Esophagus squamous epithelium (tissue), 5 donors: Measurements from ENCODE around the gene TMEM121. TPM values are rescaled to one million over a fixed set of nuclear protein-coding genes. Genes with fewer than 3 reads are reported as not detected.
"Not testable (repeated sequence)": the region's sequence is repeated elsewhere in the genome, so short reads cannot be mapped to it uniquely, and the experiment has no call there.

ENCODE experiments used
- DNase-seq: peaks from one replicate; lab custom pipeline; 2025; lab: John Stamatoyannopoulos, UW
- H3K27ac ChIP-seq, 4 donors: fragments of 200-600 bp; sonication (generic); one replicate each; pipeline ENCODE4 v1.5.1; 2016 to 2019; ENCODE audit warnings: mild to moderate bottlenecking in 1 of 4
- H3K27me3 ChIP-seq, 4 donors: fragments of 200-600 bp; sonication (generic); 1 replicate in 3 of 4; 2 replicates in 1 of 4; pipeline versions ENCODE4 v1.5.1 to v1.6.0; 2017 to 2021; ENCODE audit warnings: antibody characterized with exemption in 1 of 4
- H3K36me3 ChIP-seq, 3 donors: fragments of 200-600 bp; sonication (generic); one replicate each; pipeline ENCODE4 v1.5.1; 2016 to 2019
- H3K4me1 ChIP-seq, 3 donors: fragments of 200-600 bp; sonication (generic); one replicate each; pipeline ENCODE4 v1.5.1; 2017 to 2019
- H3K4me3 ChIP-seq, 4 donors: fragments of 200-600 bp; sonication (generic); 1 replicate in 3 of 4; 2 replicates in 1 of 4; pipeline ENCODE4 v1.5.1; 2016 to 2019; ENCODE audit warnings: mild to moderate bottlenecking in 2 of 4, moderate library complexity in 1 of 4
- H3K9me3 ChIP-seq, 3 donors: fragments of 200-600 bp; sonication (generic); one replicate each; pipeline ENCODE4 v1.5.1; 2016 to 2019
- CTCF ChIP-seq, 6 experiments: fragments of 450-650 bp in 4 of 6; fragments of 200-600 bp in 2 of 6; sonication (generic) in 2 of 6; IDR thresholded peaks; one replicate each; pipeline ENCODE4 v1.5.1; 2016 to 2019; ENCODE audit warnings: antibody characterized with exemption in 6 of 6, mild to moderate bottlenecking in 4 of 6, moderate library complexity in 4 of 6
- POLR2A ChIP-seq, 4 donors: fragments of 450-650 bp; IDR thresholded peaks; one replicate each; pipeline ENCODE4 v1.6.1; 2017; ENCODE audit warnings: antibody characterized with exemption in 4 of 4, mild to moderate bottlenecking in 4 of 4, moderate library complexity in 3 of 4
- WGBS, 2 donors: methylation state at CpG; one replicate each; pipeline ENCODE4 v1.1.5; 2018; 5-methylcytosine and 5-hydroxymethylcytosine counted together
- intact Hi-C: fragments of 100-400 bp; cut with DNase I; formaldehyde crosslinking; loops from one replicate; pipeline ENCODE4 v1.15.0; 2022
- total RNA-seq, 4 donors: library from RNA; depleted of rRNA; stranded (reverse); fragments of >200 nt; gene quantifications; one replicate each; pipeline ENCODE4 v1.1.0, GENCODE V29; 2016
- donor health status: DM: yes; HTN: yes; CAD: no.

The TMEM121 gene
- total RNA-seq, 4 donors from 2014 or later, result 0.61 to 2.1 (median 1.6) TPM

DNA sequence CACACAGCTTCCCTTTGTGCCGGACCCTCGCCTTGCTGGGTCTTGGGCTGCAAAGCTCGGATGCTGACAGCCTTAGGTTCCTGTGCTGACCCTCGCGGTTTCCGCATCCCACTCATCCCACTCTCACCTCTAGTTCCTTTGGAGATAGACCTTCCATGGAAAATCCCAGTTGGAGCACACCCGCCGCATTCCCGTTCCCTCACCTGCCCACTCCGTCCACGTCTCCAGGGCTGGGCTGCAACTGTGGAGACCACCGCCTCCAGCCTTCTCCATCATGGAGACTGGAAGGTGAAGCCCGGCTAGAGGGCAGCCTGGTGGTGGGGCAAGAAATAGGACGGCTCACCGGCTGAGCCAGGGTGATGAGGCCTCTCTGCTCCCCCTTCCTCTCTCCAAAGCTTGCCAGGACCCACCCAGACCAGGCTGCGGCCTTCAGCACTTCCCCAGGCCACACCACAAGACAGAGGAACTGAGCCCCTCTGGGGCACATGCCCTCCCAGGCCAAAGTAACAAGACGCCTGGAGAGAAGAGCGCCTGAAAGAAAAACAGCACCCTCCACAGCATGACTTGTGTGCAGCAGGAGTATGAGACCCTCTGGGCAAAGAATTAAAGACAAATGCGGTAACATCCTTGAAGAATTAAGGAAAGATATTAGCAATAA, 15.0 kb downstream of the TMEM121 start:
- no peak for DNase-seq
- peaks cover 0 to 6% (median 0%) of the 10 kb centered on the region in 3 donors for H3K4me1 ChIP-seq
- H3K9me3 ChIP-seq, result peaks cover 0 to 6% (median 0%) of the 10 kb centered on the region in 3 donors
- H3K27me3 ChIP-seq, result peaks cover 0 to 39% (median 0%) of the 10 kb centered on the region in 4 donors
- H3K36me3 ChIP-seq, result no peaks in the 10 kb centered on the region
- H3K4me3 ChIP-seq, result no peak overlapping the region
- TF ChIP-seq POLR2A (IDR thresholded peaks at IDR 0.05) (no peak), CTCF (IDR thresholded peaks at IDR 0.05) (no peak)
- intact Hi-C loops, result no loop called here
- 78 to 91% methylated on average over 6 to 11 of the region's 19 CpGs for WGBS, 2 donors
- H3K27ac ChIP-seq, result no peak overlapping the region

DNA sequence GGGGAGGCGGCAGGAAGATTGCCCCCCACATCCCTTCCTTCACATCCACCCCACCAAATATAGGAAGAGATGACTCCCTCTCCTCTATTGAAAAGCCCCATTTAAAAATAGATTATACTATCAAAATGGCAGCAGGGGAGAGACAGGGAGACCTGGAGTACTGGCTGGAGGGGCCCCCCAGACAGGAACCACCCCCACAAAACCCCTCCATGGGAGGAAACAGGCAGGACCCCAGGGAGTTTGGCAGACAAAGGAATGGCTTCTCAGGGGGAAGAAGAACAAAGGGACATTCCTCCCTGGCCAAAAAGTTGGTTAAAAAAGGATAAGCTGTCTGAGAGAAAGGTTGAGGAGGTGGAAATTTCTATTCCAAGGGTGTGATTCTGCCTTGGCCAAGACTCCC, 19.3 kb downstream of the TMEM121 start:
- intact Hi-C loops, H3K27ac ChIP-seq: not testable (repeated sequence)
- WGBS, 2 donors, result 44 to 67% methylated on average over 1 of the region's 1 CpG

GRCh38 chr14:105546410-105546809, 20.0 kb downstream of the TMEM121 start:
- intact Hi-C loops, H3K9me3 ChIP-seq, H3K4me3 ChIP-seq, DNase-seq, H3K27me3 ChIP-seq, H3K27ac ChIP-seq, H3K36me3 ChIP-seq, H3K4me1 ChIP-seq: not testable (repeated sequence)
- WGBS, 2 donors, result no CpG with 5 or more reads among the region's 20 CpGs

More for the DNA sequence above, 19.3 kb downstream of the TMEM121 start:
- DNase-seq, H3K4me3 ChIP-seq, H3K36me3 ChIP-seq, H3K4me1 ChIP-seq, H3K9me3 ChIP-seq: not testable (repeated sequence)
- peaks cover 0 to 11% (median 0%) of the 10 kb centered on the region in 4 donors for H3K27me3 ChIP-seq

GRCh38 chr14:105547072-105547471, 20.7 kb downstream of the TMEM121 start:
- H3K36me3 ChIP-seq, DNase-seq, H3K27me3 ChIP-seq, H3K4me1 ChIP-seq, H3K9me3 ChIP-seq, intact Hi-C loops, H3K27ac ChIP-seq, H3K4me3 ChIP-seq: not testable (repeated sequence)
- no CpG with 5 or more reads among the region's 24 CpGs for WGBS, 2 donors

GRCh38 chr14:105547741-105548169, 21.4 kb downstream of the TMEM121 start:
- peaks cover 0 to 6% (median 0%) of the 10 kb centered on the region in 4 donors for H3K27me3 ChIP-seq
- intact Hi-C loops, result no loop called here
- WGBS, 2 donors, result 90% methylated on average over 2 of the region's 38 CpGs; no CpG with 5 or more reads in 1 of the 2 donors

DNA sequence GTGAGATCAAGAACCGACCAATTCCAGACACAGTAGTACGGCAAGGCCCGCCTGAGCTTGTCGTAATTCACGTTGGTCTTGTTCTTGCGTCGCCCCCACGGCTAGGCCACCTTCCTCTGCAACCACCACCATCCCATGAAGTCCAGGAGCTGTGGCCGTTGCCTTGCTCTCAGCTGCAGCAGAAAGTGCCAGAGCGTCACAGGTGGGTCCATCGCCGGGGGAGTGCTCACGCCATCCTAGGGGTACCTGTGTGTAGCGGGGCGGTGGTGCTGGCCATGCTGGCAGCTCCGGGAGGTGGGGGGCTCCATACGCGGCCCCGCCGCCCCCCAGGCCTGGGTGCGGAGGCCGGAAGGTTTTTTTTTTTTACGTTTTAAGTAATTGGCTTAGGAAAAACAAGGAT, 23.1 kb downstream of the TMEM121 start:
- DNase-seq, result no peak
- intact Hi-C loops, result no loop called here
- no peaks in the 10 kb centered on the region for H3K9me3 ChIP-seq
- no peaks in the 10 kb centered on the region for H3K36me3 ChIP-seq
- no peak for TF ChIP-seq POLR2A (IDR thresholded peaks at IDR 0.05)
- TF ChIP-seq CTCF (IDR thresholded peaks at IDR 0.05), result no peak
- no peak overlapping the region for H3K4me3 ChIP-seq
- H3K4me1 ChIP-seq, result no peaks in the 10 kb centered on the region
- WGBS, 2 donors, result 87 to 92% methylated on average over 11 to 16 of the region's 23 CpGs
- H3K27ac ChIP-seq, result no peak overlapping the region
- H3K27me3 ChIP-seq, result peaks cover 0 to 13% (median 0%) of the 10 kb centered on the region in 4 donors

More at GRCh38 chr14:105547741-105548169, 21.4 kb downstream of the TMEM121 start:
- no peak for TF ChIP-seq POLR2A (IDR thresholded peaks at IDR 0.05)
- TF ChIP-seq CTCF (IDR thresholded peaks at IDR 0.05), result no peak
- H3K9me3 ChIP-seq, result peaks cover 0 to 6% (median 0%) of the 10 kb centered on the region in 3 donors
- H3K27ac ChIP-seq, result no peak overlapping the region
- H3K4me3 ChIP-seq, result no peak overlapping the region
- DNase-seq, result no peak
- H3K4me1 ChIP-seq, result no peaks in the 10 kb centered on the region
- H3K36me3 ChIP-seq, result no peaks in the 10 kb centered on the region
